GM18519 (cell line): ENCODE results near the gene DUSP14.
"Not testable (repeated sequence)": the region's sequence is repeated elsewhere in the genome, so short reads cannot be mapped to it uniquely, and the experiment has no call there.

Experiments used
- ATAC-seq: cut with Tn5 transposase; IDR thresholded peaks from one replicate; pipeline ENCODE4 v1.9.1; 2021; ENCODE audit warnings: mild to moderate bottlenecking, moderate library complexity; ENCODE audit not compliant: unreplicated experiment, low FRiP score

Gene DUSP14

GRCh38 chr17:37483311-37484039 is 6.2 kb upstream of the DUSP14 start:
- no peak for ATAC-seq

- ATAC-seq: no peak
Measured at GRCh38 chr17:37485938-37486570, 3.6 kb upstream of the DUSP14 start.

- no peak for ATAC-seq
Measured at GRCh38 chr17:37488009-37488604, 1.6 kb upstream of the DUSP14 start.

- ATAC-seq: no peak
Measured at GRCh38 chr17:37488607-37489196, 989 bp upstream of the DUSP14 start.

- peak; percentile 29 for ATAC-seq
Measured at GRCh38 chr17:37490022-37490587, 414 bp downstream of the DUSP14 start.

- ATAC-seq: no peak
Measured at GRCh38 chr17:37490638-37491614, 1.2 kb downstream of the DUSP14 start.

- ATAC-seq: no peak
Measured at GRCh38 chr17:37492167-37492566, 2.5 kb downstream of the DUSP14 start.

- no peak for ATAC-seq
Measured at GRCh38 chr17:37493249-37494027, 3.7 kb downstream of the DUSP14 start.

- ATAC-seq: no peak
Measured at GRCh38 chr17:37494401-37494831, 4.7 kb downstream of the DUSP14 start.

GRCh38 chr17:37494971-37495370 is 5.3 kb downstream of the DUSP14 start:
- no peak for ATAC-seq

GRCh38 chr17:37500378-37500777 is 10.7 kb downstream of the DUSP14 start:
- no peak for ATAC-seq

GRCh38 chr17:37502009-37502936 is 12.6 kb downstream of the DUSP14 start:
- no peak for ATAC-seq

GRCh38 chr17:37503148-37503547 is 13.5 kb downstream of the DUSP14 start:
- ATAC-seq: no peak

GRCh38 chr17:37505333-37505732 is 15.6 kb downstream of the DUSP14 start:
- no peak for ATAC-seq

GRCh38 chr17:37506678-37507077 is 17.0 kb downstream of the DUSP14 start:
- ATAC-seq: no peak

- no peak for ATAC-seq
Measured at GRCh38 chr17:37507111-37507510, 17.4 kb downstream of the DUSP14 start.

GRCh38 chr17:37510056-37510455 is 20.4 kb downstream of the DUSP14 start:
- ATAC-seq: no peak

- not testable (repeated sequence) for ATAC-seq
Measured at GRCh38 chr17:37511642-37512041, 22.0 kb downstream of the DUSP14 start.
